GM12801 (cell line): ENCODE measurements around the gene GLUD1.
"Not testable (repeated sequence)": the region's sequence is repeated elsewhere in the genome, so short reads cannot be mapped to it uniquely, and the experiment has no call there.

ENCODE experiments used
- CTCF ChIP-seq: IDR thresholded peaks from one replicate; pipeline ENCODE4 v1.5.1; 2011; ENCODE audit warnings: control low read depth; ENCODE audit not compliant: insufficient read length; ENCODE audit errors: extremely low read depth

The GLUD1 gene

DNA sequence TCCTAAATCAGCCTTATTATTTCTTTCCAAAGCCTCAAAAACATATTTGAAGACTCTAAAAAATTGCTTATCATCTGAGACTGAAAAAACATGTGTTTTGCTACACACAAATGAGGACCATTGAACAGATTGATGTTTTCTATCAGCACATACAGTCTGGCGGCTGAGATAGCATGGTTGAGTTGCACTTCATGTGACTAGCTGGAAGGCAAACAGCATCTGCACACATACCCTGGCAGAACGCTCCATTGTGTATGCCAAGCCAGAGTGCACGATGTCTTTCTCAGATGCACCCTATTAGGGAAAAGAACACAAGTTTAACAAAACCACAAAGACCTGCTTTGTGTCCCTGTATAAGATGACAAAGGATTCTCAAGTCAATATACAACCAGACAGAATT is 41.5 kb downstream of the GLUD1 start:
- TF ChIP-seq CTCF = no peak

DNA sequence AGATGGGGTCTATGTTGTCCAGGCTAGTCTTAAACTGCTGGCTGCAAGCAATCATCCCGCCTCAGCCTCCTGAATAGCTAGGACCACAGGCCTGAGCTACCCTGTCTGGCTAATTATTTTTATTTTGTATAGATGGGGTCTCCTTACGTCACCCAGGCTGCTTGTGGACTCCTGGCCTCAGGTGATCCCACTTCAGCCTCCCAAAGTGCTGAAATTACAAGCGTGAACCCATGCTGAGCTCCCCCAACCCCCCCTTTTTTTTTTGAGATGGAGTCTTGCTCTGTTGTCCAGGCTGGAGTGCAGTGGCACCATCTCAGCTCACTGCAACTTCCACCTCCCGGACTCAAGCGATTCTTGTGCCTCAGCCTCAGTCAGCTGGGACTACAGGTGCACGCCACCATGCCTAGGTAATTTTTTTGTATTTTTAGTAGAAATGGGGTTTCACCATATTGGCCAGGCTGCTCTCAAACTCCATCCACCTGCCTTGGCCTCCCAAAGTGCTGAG is 49.2 kb downstream of the GLUD1 start:
- TF ChIP-seq CTCF = no peak

- TF ChIP-seq CTCF = no peak
These were observed 55.9 kb downstream of the GLUD1 start for GRCh38 chr10:87038786-87039185.

DNA sequence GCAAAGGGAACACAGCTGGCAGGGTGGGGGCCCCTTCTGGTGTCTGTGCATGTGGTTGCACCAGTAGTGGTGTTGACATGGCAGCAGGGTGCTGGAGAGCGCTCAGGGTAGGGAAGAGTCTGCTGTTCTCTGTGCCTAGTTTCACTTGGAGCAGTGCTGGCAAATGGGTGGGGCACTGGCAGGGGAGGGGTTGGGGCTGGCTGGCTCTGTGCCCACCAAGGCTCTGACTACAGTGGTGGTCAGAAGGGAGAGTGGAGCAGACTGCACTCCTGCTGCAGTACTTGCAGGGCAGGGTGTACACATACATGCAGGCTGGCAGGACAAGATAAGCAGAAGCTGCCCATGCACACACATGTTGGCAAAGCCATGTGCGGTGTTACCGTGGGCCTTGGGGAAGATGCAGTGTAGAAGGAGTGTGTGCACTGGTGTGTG is 56.3 kb downstream of the GLUD1 start:
- no peak for TF ChIP-seq CTCF

DNA sequence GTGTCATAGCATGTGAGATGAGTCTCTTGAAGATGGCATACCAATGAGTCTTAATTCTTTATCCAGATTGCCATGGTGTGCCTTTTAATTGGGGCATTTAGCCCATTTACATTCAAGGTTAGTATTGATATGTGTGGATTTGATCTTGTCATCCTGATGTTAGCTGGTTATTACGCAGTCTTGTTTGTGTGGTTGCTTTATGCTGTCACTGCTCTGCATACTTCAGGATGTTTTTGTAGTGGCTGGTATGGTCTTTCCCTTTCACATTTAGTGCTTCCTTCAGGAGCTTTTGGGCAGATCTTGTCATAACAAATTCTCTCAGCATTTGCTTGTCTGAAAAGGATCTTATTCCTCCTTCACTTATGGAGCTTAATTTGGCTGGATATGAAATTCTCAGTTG is 58.0 kb downstream of the GLUD1 start:
- no peak for TF ChIP-seq CTCF

- TF ChIP-seq CTCF = no peak
These were observed 63.6 kb downstream of the GLUD1 start for GRCh38 chr10:87030912-87031635.

- TF ChIP-seq CTCF = not testable (repeated sequence)
These were observed 74.6 kb downstream of the GLUD1 start, which contains the start of gene FAM25A for GRCh38 chr10:87020056-87020455. TSS of gene FAM25A (plus strand) at chr10:87020294. CDS start at chr10:87020325, 31 bp downstream.

- TF ChIP-seq CTCF = no peak
These were observed 94.2 kb downstream of the GLUD1 start for GRCh38 chr10:87000491-87000890.
